Stomach (tissue), 4 donors: Measurements from ENCODE around the gene TDRD7.

Experiments
- CTCF ChIP-seq, 7 experiments: fragments of 450-650 bp in 4 of 7; fragments of 200-600 bp in 3 of 7; sonication (generic) in 3 of 7; IDR thresholded peaks; one replicate each; pipeline ENCODE4 v1.5.1; 2016 to 2019; ENCODE audit warnings: antibody characterized with exemption in 7 of 7, control low read depth in 2 of 7, mild to moderate bottlenecking in 1 of 7
- EP300 ChIP-seq: sonication (generic); formaldehyde crosslinking; IDR thresholded peaks from one replicate; pipeline ENCODE4 v1.6.1; 2017; ENCODE audit warnings: antibody characterized with exemption
- POLR2A ChIP-seq, 4 donors: fragments of 450-650 bp; IDR thresholded peaks; one replicate each; pipeline ENCODE4 v1.6.1; 2016; ENCODE audit warnings: antibody characterized with exemption in 4 of 4, control low read depth in 2 of 4, mild to moderate bottlenecking in 1 of 4, moderate library complexity in 1 of 4
- POLR2AphosphoS5 ChIP-seq, 3 donors: sonication (generic); formaldehyde crosslinking; IDR thresholded peaks; one replicate each; pipeline ENCODE4 v1.6.1; 2016; ENCODE audit warnings: antibody characterized with exemption in 3 of 3

GRCh38 chr9:97474372-97474925, 62.6 kb downstream of the TDRD7 start:
- TF ChIP-seq POLR2A (IDR thresholded peaks at IDR 0.05) (no peak), CTCF (IDR thresholded peaks at IDR 0.05) (no peak), POLR2AphosphoS5 (IDR thresholded peaks at IDR 0.05) (no peak), EP300 (no peak)
